Osteocyte (in vitro differentiated cells): ENCODE measurements around the gene TMEM204. TPM values are rescaled to one million over a fixed set of nuclear protein-coding genes. Genes with fewer than 3 reads are reported as not detected.

ENCODE experiments used
- DNase-seq: peaks from one replicate; pipeline ENCODE4 v3.0.0; 2021; ENCODE audit warnings: mixed read lengths; ENCODE audit not compliant: unreplicated experiment; ENCODE audit errors: extremely low spot score
- H3K27ac Mint-ChIP-seq: one replicate; pipeline ENCODE4 v1.8.0; 2021; ENCODE audit warnings: mild to moderate bottlenecking, mixed read lengths; ENCODE audit not compliant: unreplicated experiment
- H3K27me3 Mint-ChIP-seq: one replicate; pipeline ENCODE4 v1.8.0; 2021; ENCODE audit warnings: mixed read lengths; ENCODE audit not compliant: unreplicated experiment
- H3K36me3 Mint-ChIP-seq: one replicate; pipeline ENCODE4 v1.8.0; 2021; ENCODE audit warnings: mixed read lengths; ENCODE audit not compliant: unreplicated experiment
- H3K4me1 Mint-ChIP-seq: one replicate; pipeline ENCODE4 v1.8.0; 2021; ENCODE audit warnings: mixed read lengths; ENCODE audit not compliant: unreplicated experiment
- H3K4me3 Mint-ChIP-seq: one replicate; pipeline ENCODE4 v1.8.0; 2021; ENCODE audit warnings: mild to moderate bottlenecking, moderate library complexity, mixed read lengths; ENCODE audit not compliant: unreplicated experiment
- H3K9me3 Mint-ChIP-seq: one replicate; pipeline ENCODE4 v1.8.0; 2021; ENCODE audit warnings: mixed read lengths; ENCODE audit not compliant: unreplicated experiment
- CTCF ChIP-seq: fragments of 200-600 bp; sonication (generic); IDR thresholded peaks from 2 replicates; pipeline ENCODE4 v1.5.0; 2021; ENCODE audit warnings: antibody characterized with exemption, mild to moderate bottlenecking, moderate library complexity
- total RNA-seq: library from RNA; stranded (reverse); gene quantifications from 2 replicates; pipeline ENCODE4 v1.2.1, GENCODE V29; 2021

The TMEM204 gene
- total RNA-seq, 1 donor from 2014 or later, result 14.5 TPM

GRCh38 chr16:1532771-1533170, 695 bp upstream of the TMEM204 start:
- H3K4me1 Mint-ChIP-seq, result peaks cover 65% of the 10 kb centered on the region
- H3K27me3 Mint-ChIP-seq, result no peaks in the 10 kb centered on the region
- TF ChIP-seq CTCF, result no peak
- peak overlapping the region; percentile 86 for H3K27ac Mint-ChIP-seq
- no peaks in the 10 kb centered on the region for H3K9me3 Mint-ChIP-seq
- DNase-seq, result no peak
- H3K4me3 Mint-ChIP-seq, result no peak overlapping the region
- peaks cover 8% of the 10 kb centered on the region for H3K36me3 Mint-ChIP-seq

GRCh38 chr16:1534021-1535020, 855 bp downstream of the TMEM204 start:
- no peak for TF ChIP-seq CTCF
- DNase-seq, result no peak
- H3K36me3 Mint-ChIP-seq, result peaks cover 10% of the 10 kb centered on the region
- H3K4me3 Mint-ChIP-seq, result peak overlapping the region; percentile 73
- no peaks in the 10 kb centered on the region for H3K27me3 Mint-ChIP-seq
- H3K4me1 Mint-ChIP-seq, result peaks cover 62% of the 10 kb centered on the region
- H3K9me3 Mint-ChIP-seq, result no peaks in the 10 kb centered on the region
- H3K27ac Mint-ChIP-seq, result peak overlapping the region; percentile 86

GRCh38 chr16:1535391-1536291, 2.2 kb downstream of the TMEM204 start:
- H3K27ac Mint-ChIP-seq, result no peak overlapping the region
- DNase-seq, result no peak
- no peaks in the 10 kb centered on the region for H3K27me3 Mint-ChIP-seq
- peak overlapping the region; percentile 73 for H3K4me3 Mint-ChIP-seq
- peaks cover 12% of the 10 kb centered on the region for H3K36me3 Mint-ChIP-seq
- peaks cover 53% of the 10 kb centered on the region for H3K4me1 Mint-ChIP-seq
- no peaks in the 10 kb centered on the region for H3K9me3 Mint-ChIP-seq
- no peak for TF ChIP-seq CTCF

- no peak overlapping the region for H3K4me3 Mint-ChIP-seq
- no peak for TF ChIP-seq CTCF
- H3K27ac Mint-ChIP-seq, result no peak overlapping the region
- DNase-seq, result no peak
- no peaks in the 10 kb centered on the region for H3K9me3 Mint-ChIP-seq
- H3K27me3 Mint-ChIP-seq, result no peaks in the 10 kb centered on the region
- peaks cover 44% of the 10 kb centered on the region for H3K4me1 Mint-ChIP-seq
- peaks cover 12% of the 10 kb centered on the region for H3K36me3 Mint-ChIP-seq
Measured at GRCh38 chr16:1536601-1537000, 3.1 kb downstream of the TMEM204 start.
